Stimulated activated naive CD8-positive, alpha-beta T cell treated with anti-CD3 and anti-CD28 coated beads, Interleukin-15, Interleukin-2, amounts not matched to agents 100 ng/mL and 50 ng/mL, for 24 hours (primary cell): Measurements from ENCODE around the gene BPNT1.
"Not testable (repeated sequence)": the region's sequence is repeated elsewhere in the genome, so short reads cannot be mapped to it uniquely, and the experiment has no call there.

Experiments used
- H3K27ac Mint-ChIP-seq: one replicate; pipeline ENCODE4 v1.8.0; 2021; ENCODE audit warnings: mild to moderate bottlenecking, mixed read lengths
- H3K27me3 Mint-ChIP-seq: one replicate; pipeline ENCODE4 v1.8.0; 2021; ENCODE audit warnings: mixed read lengths
- H3K36me3 Mint-ChIP-seq: one replicate; pipeline ENCODE4 v1.8.0; 2021; ENCODE audit warnings: low read depth, mixed read lengths
- H3K4me1 Mint-ChIP-seq: one replicate; pipeline ENCODE4 v1.8.0; 2021; ENCODE audit warnings: low read depth, mixed read lengths
- H3K4me3 Mint-ChIP-seq: one replicate; pipeline ENCODE4 v1.8.0; 2021; ENCODE audit warnings: mild to moderate bottlenecking, mixed read lengths
- H3K9me3 Mint-ChIP-seq: one replicate; pipeline ENCODE4 v1.8.0; 2021; ENCODE audit warnings: mixed read lengths

Gene BPNT1

DNA sequence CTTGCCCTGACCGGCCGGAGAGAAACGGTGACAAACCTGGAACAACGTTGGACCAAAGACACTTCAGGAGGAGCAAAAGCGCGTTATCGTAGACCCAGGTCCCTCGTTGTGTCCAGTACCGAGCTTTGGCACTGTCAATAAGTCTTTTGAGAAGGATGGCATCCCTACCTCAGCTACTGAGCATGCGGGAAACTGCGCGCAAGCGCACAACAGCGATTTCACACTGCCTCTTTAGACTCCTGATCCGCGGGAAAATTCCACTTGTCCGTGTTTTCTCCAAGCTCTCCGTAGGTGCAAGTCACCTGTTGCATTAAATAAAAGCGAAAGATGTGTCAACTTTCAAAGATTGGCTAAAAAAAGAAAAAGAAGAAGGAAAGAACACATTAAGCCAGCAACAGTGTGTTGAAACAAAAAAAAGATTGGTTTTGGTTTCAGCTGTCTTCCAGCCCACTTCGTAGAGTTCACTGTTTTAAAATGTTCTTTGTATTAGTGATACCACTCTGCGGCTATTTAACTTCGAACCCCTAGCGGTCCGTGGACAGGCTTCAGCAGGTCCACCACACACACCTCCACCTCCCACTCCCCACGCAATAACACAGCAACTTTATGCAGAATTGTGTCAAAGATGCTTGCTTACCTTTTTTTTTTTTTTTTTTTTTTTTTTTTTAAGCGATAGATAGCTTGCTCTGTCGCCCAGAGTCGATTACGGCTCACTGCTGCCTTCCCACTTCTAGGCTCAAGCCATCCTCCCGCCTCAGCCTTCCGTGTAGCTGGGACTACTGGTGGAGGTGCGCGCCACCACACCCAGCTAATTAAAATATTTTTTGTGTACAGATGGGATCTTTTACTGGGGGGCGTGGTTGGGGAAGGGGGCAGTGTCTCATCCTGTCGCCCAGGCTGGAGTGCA is at the start of gene BPNT1:
Gene BPNT1 (minus strand): TSS at position 139 of the 907 bp plus-strand sequence. CDS start 9,942 bp downstream, outside the sequence.
- Mint-ChIP-seq H3K27ac (peak within 1 kb of the TSS; percentile 96), H3K27me3 (no peaks in the 10 kb centered on the region), H3K4me3 (peak within 1 kb of the TSS; percentile 99), H3K4me1 (peaks cover 33% of the 10 kb centered on the region), H3K36me3 (peaks cover 6% of the 10 kb centered on the region), H3K9me3 (no peaks in the 10 kb centered on the region)

GRCh38 chr1:220137019-220137786 is 47.6 kb upstream of the BPNT1 start:
- H3K27me3 Mint-ChIP-seq: no peaks in the 10 kb centered on the region
- H3K36me3 Mint-ChIP-seq: peaks cover 72% of the 10 kb centered on the region
- peaks cover 13% of the 10 kb centered on the region for H3K4me1 Mint-ChIP-seq
- peak overlapping the region; percentile 12 for H3K27ac Mint-ChIP-seq
- H3K4me3 Mint-ChIP-seq: no peak overlapping the region
- no peaks in the 10 kb centered on the region for H3K9me3 Mint-ChIP-seq

DNA sequence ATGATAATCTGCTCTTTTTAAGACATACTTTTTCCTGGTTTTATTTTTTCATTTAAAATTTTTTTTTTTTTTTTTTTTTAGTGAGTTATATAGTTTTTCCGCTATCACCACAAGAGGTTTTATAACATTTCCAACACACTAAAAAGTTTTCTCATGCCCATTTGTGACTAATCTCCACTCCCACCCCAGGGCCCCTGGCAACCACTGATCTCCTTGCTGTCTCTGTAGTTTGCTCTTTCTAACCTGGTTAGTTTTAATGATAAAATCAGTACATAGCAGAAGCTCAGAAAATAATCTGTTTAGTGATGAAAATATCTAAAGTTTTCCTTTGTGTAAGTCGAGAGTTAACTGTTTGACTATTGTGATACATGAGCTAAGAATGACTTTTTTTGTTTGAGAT is 46.2 kb upstream of the BPNT1 start:
- Mint-ChIP-seq H3K27me3 (no peaks in the 10 kb centered on the region), H3K36me3 (peaks cover 63% of the 10 kb centered on the region), H3K4me1 (peaks cover 13% of the 10 kb centered on the region), H3K27ac (peak overlapping the region; percentile 28), H3K9me3 (no peaks in the 10 kb centered on the region), H3K4me3 (no peak overlapping the region)

- H3K36me3 Mint-ChIP-seq: peaks cover 68% of the 10 kb centered on the region
- no peak overlapping the region for H3K4me3 Mint-ChIP-seq
- peaks cover 12% of the 10 kb centered on the region for H3K4me1 Mint-ChIP-seq
- H3K27ac Mint-ChIP-seq: peak overlapping the region; percentile 59
- no peaks in the 10 kb centered on the region for H3K27me3 Mint-ChIP-seq
- no peaks in the 10 kb centered on the region for H3K9me3 Mint-ChIP-seq
Observed at GRCh38 chr1:220129479-220130210, 40.1 kb upstream of the BPNT1 start.

GRCh38 chr1:220127076-220127475 is 37.5 kb upstream of the BPNT1 start:
- Mint-ChIP-seq H3K4me3 (no peak overlapping the region), H3K27ac (no peak overlapping the region), H3K36me3 (peaks cover 55% of the 10 kb centered on the region)

GRCh38 chr1:220124542-220124941 is 35.0 kb upstream of the BPNT1 start:
- Mint-ChIP-seq H3K4me3 (no peak overlapping the region), H3K9me3 (no peaks in the 10 kb centered on the region), H3K27me3 (no peaks in the 10 kb centered on the region), H3K36me3 (peaks cover 43% of the 10 kb centered on the region), H3K4me1 (peaks cover 9% of the 10 kb centered on the region), H3K27ac (peak overlapping the region; percentile 22)

More at GRCh38 chr1:220127076-220127475, 37.5 kb upstream of the BPNT1 start:
- H3K27me3 Mint-ChIP-seq: no peaks in the 10 kb centered on the region
- peaks cover 16% of the 10 kb centered on the region for H3K4me1 Mint-ChIP-seq
- H3K9me3 Mint-ChIP-seq: no peaks in the 10 kb centered on the region

- Mint-ChIP-seq H3K36me3 (peaks cover 41% of the 10 kb centered on the region), H3K4me1 (peaks cover 10% of the 10 kb centered on the region), H3K27me3 (no peaks in the 10 kb centered on the region), H3K9me3 (no peaks in the 10 kb centered on the region), H3K4me3 (no peak overlapping the region), H3K27ac (no peak overlapping the region)
Observed at GRCh38 chr1:220123889-220124288, 34.3 kb upstream of the BPNT1 start.

DNA sequence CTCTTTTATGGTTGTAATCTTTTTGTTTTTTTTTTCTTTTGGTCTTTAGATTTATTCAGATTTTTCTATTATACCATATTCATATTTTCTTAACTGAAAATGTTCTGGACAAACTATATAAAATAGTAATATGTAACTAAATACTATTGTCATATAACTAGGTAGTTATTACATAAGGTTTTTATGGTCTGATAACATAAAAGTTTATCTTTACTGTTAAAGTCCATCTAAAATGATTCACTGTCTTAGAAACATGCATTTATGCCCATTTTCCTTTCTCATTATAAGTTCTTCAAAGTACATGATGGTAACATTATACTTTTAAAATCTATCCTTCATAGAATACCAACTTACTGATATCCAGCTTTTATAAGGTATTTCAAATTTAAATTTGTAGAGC is 33.5 kb upstream of the BPNT1 start:
- H3K4me1 Mint-ChIP-seq: peaks cover 16% of the 10 kb centered on the region
- H3K4me3 Mint-ChIP-seq: no peak overlapping the region
- peaks cover 35% of the 10 kb centered on the region for H3K36me3 Mint-ChIP-seq
- H3K27ac Mint-ChIP-seq: no peak overlapping the region
- H3K9me3 Mint-ChIP-seq: no peaks in the 10 kb centered on the region
- H3K27me3 Mint-ChIP-seq: no peaks in the 10 kb centered on the region

DNA sequence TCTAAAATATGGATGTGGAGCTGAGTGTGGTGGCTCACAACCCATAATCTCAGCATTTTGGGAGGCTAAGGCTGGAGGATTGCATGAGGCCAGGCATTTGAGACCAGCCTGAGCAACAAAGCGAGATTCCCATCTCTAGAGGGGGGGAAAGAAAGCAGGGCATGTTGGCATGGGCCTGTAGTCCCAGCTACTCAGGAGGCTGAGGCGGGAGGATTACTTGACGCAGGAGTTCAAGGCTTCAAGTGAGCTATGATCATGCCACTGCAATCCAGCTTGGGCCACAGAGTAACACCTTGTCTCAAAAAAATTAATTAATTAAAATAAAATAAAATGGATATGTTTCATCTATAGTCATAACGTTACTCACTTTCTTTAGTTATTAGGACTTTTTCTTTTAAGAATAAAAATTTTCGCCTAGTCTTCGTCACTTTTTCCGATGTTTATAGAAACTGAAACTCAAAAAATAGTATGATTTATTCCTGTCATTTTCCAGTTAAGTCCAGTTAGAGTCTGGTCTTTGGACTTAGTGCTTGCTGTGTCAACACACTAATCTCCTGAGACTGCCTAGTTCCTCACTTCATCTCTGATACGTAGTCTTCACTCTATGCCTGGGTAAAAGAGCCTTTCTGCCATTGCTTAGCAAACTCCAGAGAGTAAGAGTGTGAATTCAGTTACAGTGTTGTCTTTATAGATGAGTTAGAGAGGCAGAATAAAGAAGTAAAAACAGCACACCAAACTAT is 32.4 kb upstream of the BPNT1 start:
- Mint-ChIP-seq H3K4me1 (peaks cover 16% of the 10 kb centered on the region), H3K27ac (no peak overlapping the region), H3K27me3 (no peaks in the 10 kb centered on the region), H3K9me3 (no peaks in the 10 kb centered on the region), H3K36me3 (peaks cover 29% of the 10 kb centered on the region), H3K4me3 (no peak overlapping the region)

DNA sequence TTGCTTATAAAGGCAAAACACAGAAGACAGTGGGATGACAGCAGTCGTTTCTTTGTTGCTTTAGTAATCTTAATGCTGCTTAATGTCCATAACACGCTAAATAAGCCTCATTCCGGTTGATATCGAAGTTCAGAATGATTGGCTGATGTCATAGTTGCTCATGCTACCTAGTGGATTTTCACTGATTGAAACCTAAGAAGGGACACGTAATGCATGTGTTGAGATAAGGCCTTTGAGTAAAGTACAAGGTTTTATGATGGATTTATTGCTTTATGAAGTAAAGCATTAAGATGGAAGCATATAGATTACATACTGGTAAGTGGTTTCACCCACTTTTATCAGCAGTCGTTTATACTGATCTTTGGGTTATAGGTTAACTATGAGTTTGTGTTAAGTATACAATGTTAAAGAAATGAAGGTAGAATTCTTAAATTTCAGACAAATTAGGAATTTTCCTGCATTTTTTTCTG is 29.5 kb upstream of the BPNT1 start:
- no peak overlapping the region for H3K4me3 Mint-ChIP-seq
- H3K27me3 Mint-ChIP-seq: no peaks in the 10 kb centered on the region
- peaks cover 32% of the 10 kb centered on the region for H3K36me3 Mint-ChIP-seq
- no peak overlapping the region for H3K27ac Mint-ChIP-seq
- H3K4me1 Mint-ChIP-seq: peaks cover 12% of the 10 kb centered on the region
- H3K9me3 Mint-ChIP-seq: no peaks in the 10 kb centered on the region

GRCh38 chr1:220113136-220113695 is 23.6 kb upstream of the BPNT1 start:
- Mint-ChIP-seq H3K36me3 (peaks cover 56% of the 10 kb centered on the region), H3K27me3 (no peaks in the 10 kb centered on the region), H3K4me3 (no peak overlapping the region)

DNA sequence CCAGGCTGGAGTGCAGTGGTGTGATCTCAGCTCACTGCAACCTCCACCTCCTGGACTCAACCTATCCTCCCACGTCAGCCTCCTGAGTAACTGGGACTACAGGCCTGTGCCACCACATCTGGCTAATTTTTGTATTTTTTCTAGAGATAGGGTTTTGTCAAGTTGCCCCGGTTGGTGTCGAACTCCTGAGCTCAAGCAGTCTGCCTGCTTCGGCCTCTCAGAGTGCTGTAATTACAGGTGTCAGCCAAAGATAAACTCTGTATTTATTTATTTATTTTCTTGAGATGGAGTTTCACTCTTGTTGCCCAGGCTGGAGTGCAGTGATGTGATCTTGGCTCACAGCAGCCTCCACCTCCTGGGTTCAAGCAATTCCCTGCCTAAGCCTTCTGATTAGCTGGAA is 23.0 kb upstream of the BPNT1 start:
- H3K4me3 Mint-ChIP-seq, H3K27me3 Mint-ChIP-seq, H3K4me1 Mint-ChIP-seq, H3K27ac Mint-ChIP-seq, H3K9me3 Mint-ChIP-seq: not testable (repeated sequence)
- H3K36me3 Mint-ChIP-seq: peaks cover 60% of the 10 kb centered on the region

More at GRCh38 chr1:220113136-220113695, 23.6 kb upstream of the BPNT1 start:
- Mint-ChIP-seq H3K27ac (no peak overlapping the region), H3K9me3 (no peaks in the 10 kb centered on the region), H3K4me1 (peaks cover 6% of the 10 kb centered on the region)

GRCh38 chr1:220110473-220110872 is 20.9 kb upstream of the BPNT1 start:
- not testable (repeated sequence) for H3K9me3 Mint-ChIP-seq, H3K27me3 Mint-ChIP-seq, H3K27ac Mint-ChIP-seq, H3K4me1 Mint-ChIP-seq, H3K4me3 Mint-ChIP-seq
- H3K36me3 Mint-ChIP-seq: peaks cover 65% of the 10 kb centered on the region

GRCh38 chr1:220099826-220100225 is 10.2 kb upstream of the BPNT1 start:
- Mint-ChIP-seq H3K9me3 (no peaks in the 10 kb centered on the region), H3K4me3 (no peak overlapping the region), H3K4me1 (peaks cover 23% of the 10 kb centered on the region), H3K27ac (no peak overlapping the region), H3K27me3 (no peaks in the 10 kb centered on the region), H3K36me3 (peaks cover 63% of the 10 kb centered on the region)
